H1 (cell line): ENCODE data around the gene TRIM46. TPM values are rescaled to one million over a fixed set of nuclear protein-coding genes. Genes with fewer than 3 reads are reported as not detected.

Experiments
- CTCF ChIA-PET: fragments of 300-600 bp; sonication (Branson Sonifier 250); formaldehyde crosslinking; loops from one replicate; lab custom pipeline; 2021; ENCODE audit not compliant: partially characterized antibody; lab: Charles Lee
- POLR2A ChIA-PET: fragments of 300-600 bp; sonication (Branson Sonifier 250); formaldehyde crosslinking; loops from one replicate; lab custom pipeline; 2021; ENCODE audit warnings: inconsistent platforms; ENCODE audit not compliant: partially characterized antibody; lab: Charles Lee
- DNase-seq, 2 experiments: peaks; one replicate each; pipeline versions ENCODE4 v3.0.0 to v3.0.0-alpha.2; 2010 to 2022; ENCODE audit warnings: low spot score in 2 of 2, low read depth in 1 of 2, mixed read lengths in 1 of 2
- FAIRE-seq: peaks from 2 replicates; lab custom pipeline; 2011; peaks lifted over from hg19 to GRCh38; lab: Jason Lieb, UNC
- H2AFZ ChIP-seq: 2 replicates; pipeline ENCODE4 v1.8.1; 2012; ENCODE audit warnings: low read length, inconsistent platforms
- H2AK5ac ChIP-seq: 2 replicates; pipeline ENCODE4 v1.6.1; 2013; ENCODE audit warnings: low read depth, low read length
- H2BK120ac ChIP-seq: replicated peaks from 2 replicates; pipeline ENCODE3; 2013; ENCODE audit warnings: low read depth, low read length, inconsistent platforms
- H2BK12ac ChIP-seq: 2 replicates; pipeline ENCODE4 v1.6.1; 2013; ENCODE audit warnings: low read depth, low read length
- H2BK15ac ChIP-seq: 2 replicates; pipeline ENCODE4 v1.6.1; 2013; ENCODE audit warnings: low read length
- H2BK20ac ChIP-seq: 2 replicates; pipeline ENCODE4 v1.6.1; 2013; ENCODE audit warnings: low read length
- H2BK5ac ChIP-seq: 2 replicates; pipeline ENCODE4 v1.6.1; 2013; ENCODE audit warnings: low read depth, low read length
- H3K14ac ChIP-seq: 2 replicates; pipeline ENCODE4 v1.6.1; 2013; ENCODE audit warnings: inconsistent platforms; ENCODE audit not compliant: insufficient read length
- H3K18ac ChIP-seq: 2 replicates; pipeline ENCODE4 v1.6.1; 2013; ENCODE audit warnings: low read length; ENCODE audit errors: extremely low read depth
- H3K23ac ChIP-seq: 2 replicates; pipeline ENCODE4 v1.6.1; 2013; ENCODE audit warnings: inconsistent platforms; ENCODE audit not compliant: insufficient read length
- H3K23me2 ChIP-seq: 2 replicates; pipeline ENCODE4 v1.6.1; 2013; ENCODE audit warnings: low read depth, low read length
- H3K27ac ChIP-seq: 2 replicates; pipeline ENCODE4 v1.6.1; 2011; ENCODE audit warnings: low read depth, low read length, inconsistent platforms
- H3K27me3 ChIP-seq, 4 experiments: replicated peaks in 1 of 4; 1 replicate in 1 of 4; 2 replicates in 3 of 4; pipeline versions ENCODE4 v1.6.1 to v1.8.1; 2011 to 2013; ENCODE audit warnings: low read length in 3 of 4, mild to moderate bottlenecking in 3 of 4, inconsistent platforms in 2 of 4, mixed read lengths in 2 of 4, moderate library complexity in 1 of 4; ENCODE audit not compliant: control insufficient read depth in 3 of 4, insufficient read depth in 3 of 4; ENCODE audit errors: extremely low read depth in 1 of 4
- H3K36me3 ChIP-seq, 4 experiments: 2 replicates each; pipeline versions ENCODE4 v1.6.1 to v1.8.1; 2011 to 2013; ENCODE audit warnings: mild to moderate bottlenecking in 4 of 4, low read length in 3 of 4, moderate library complexity in 2 of 4, control low read depth in 1 of 4, inconsistent platforms in 1 of 4; ENCODE audit not compliant: insufficient read depth in 4 of 4, control insufficient read depth in 2 of 4
- H3K4ac ChIP-seq: replicated peaks from 2 replicates; pipeline ENCODE3; 2013; ENCODE audit warnings: low read length, low read depth, mixed read lengths, inconsistent platforms; ENCODE audit not compliant: insufficient read length
- H3K4me1 ChIP-seq, 4 experiments: replicated peaks in 1 of 4; 1 replicate in 1 of 4; 2 replicates in 3 of 4; pipeline versions ENCODE4 v1.6.1 to v1.8.1; 2011 to 2013; ENCODE audit warnings: low read length in 3 of 4, inconsistent platforms in 2 of 4, mixed read lengths in 1 of 4; ENCODE audit not compliant: insufficient read depth in 4 of 4, control insufficient read depth in 3 of 4
- H3K4me2 ChIP-seq, 2 experiments: 2 replicates each; pipeline versions ENCODE4 v1.6.1 to v1.8.1; 2011 to 2013; ENCODE audit warnings: low read depth in 2 of 2, low read length in 2 of 2, control low read depth in 1 of 2, inconsistent platforms in 1 of 2, mild to moderate bottlenecking in 1 of 2; ENCODE audit not compliant: insufficient read depth in 1 of 2
- H3K4me3 ChIP-seq, 4 experiments: fragments of 200-600, 300-600 bp in 1 of 4; sonication (generic), shearing (Covaris generic), sonication (Bioruptor Twin) in 1 of 4; 2 replicates each; pipeline versions ENCODE4 v1.5.1 to v1.8.1; 2011 to 2016; ENCODE audit warnings: low read length in 4 of 4, low read depth in 3 of 4, control low read depth in 2 of 4, inconsistent platforms in 2 of 4, mild to moderate bottlenecking in 2 of 4, mixed read lengths in 1 of 4, moderate library complexity in 1 of 4; ENCODE audit not compliant: insufficient read depth in 2 of 4; ENCODE audit errors: extremely low read depth in 1 of 4
- H3K56ac ChIP-seq: replicated peaks from 2 replicates; pipeline ENCODE3; 2013; ENCODE audit warnings: low read depth, mild to moderate bottlenecking, mixed read lengths, low read length, inconsistent platforms; ENCODE audit not compliant: insufficient read length
- H3K79me1 ChIP-seq: 2 replicates; pipeline ENCODE4 v1.6.1; 2013; ENCODE audit warnings: low read depth, low read length, control low read depth
- H3K79me2 ChIP-seq, 2 experiments: 2 replicates each; pipeline versions ENCODE4 v1.6.1 to v1.8.1; 2012 to 2013; ENCODE audit warnings: low read length in 2 of 2, mild to moderate bottlenecking in 2 of 2, inconsistent platforms in 1 of 2; ENCODE audit not compliant: insufficient read depth in 2 of 2, control insufficient read depth in 1 of 2
- H3K9ac ChIP-seq, 4 experiments: replicated peaks in 1 of 4; 1 replicate in 1 of 4; 2 replicates in 3 of 4; pipeline versions ENCODE4 v1.6.1 to v1.8.1; 2011 to 2013; ENCODE audit warnings: low read depth in 3 of 4, low read length in 3 of 4, control low read depth in 2 of 4, mild to moderate bottlenecking in 2 of 4, moderate library complexity in 2 of 4, inconsistent platforms in 1 of 4; ENCODE audit errors: extremely low read depth in 1 of 4
- H3K9me3 ChIP-seq, 2 experiments: 2 replicates each; pipeline versions ENCODE4 v1.6.1 to v1.8.1; 2012 to 2013; ENCODE audit warnings: mild to moderate bottlenecking in 2 of 2, moderate library complexity in 2 of 2, control low read depth in 1 of 2, inconsistent platforms in 1 of 2, low read depth in 1 of 2, low read length in 1 of 2, mixed read lengths in 1 of 2; ENCODE audit not compliant: insufficient read depth in 2 of 2
- H4K20me1 ChIP-seq, 2 experiments: replicated peaks in 1 of 2; 2 replicates each; pipeline versions ENCODE3 to v1.8.1; 2011 to 2013; ENCODE audit warnings: inconsistent platforms in 2 of 2, low read length in 2 of 2, mild to moderate bottlenecking in 1 of 2; ENCODE audit not compliant: insufficient read depth in 2 of 2, control insufficient read depth in 1 of 2
- H4K5ac ChIP-seq: 2 replicates; pipeline ENCODE4 v1.6.1; 2013; ENCODE audit warnings: low read length, low read depth, mixed read lengths, inconsistent platforms; ENCODE audit not compliant: insufficient read length
- H4K8ac ChIP-seq: 2 replicates; pipeline ENCODE4 v1.8.0; 2013; ENCODE audit warnings: mild to moderate bottlenecking, moderate library complexity, low read length, inconsistent platforms; ENCODE audit not compliant: insufficient read depth; ENCODE audit errors: extremely low read depth
- H4K91ac ChIP-seq: replicated peaks from 2 replicates; pipeline ENCODE3; 2013; ENCODE audit warnings: low read length, mixed read lengths, inconsistent platforms; ENCODE audit not compliant: insufficient read length
- ASH2L ChIP-seq: fragments of 200-600, 300-600 bp; sonication (generic); IDR thresholded peaks from one replicate; pipeline ENCODE4 v1.7.1; 2017; ENCODE audit warnings: low read length
- CTBP2 ChIP-seq: IDR thresholded peaks from 2 replicates; pipeline ENCODE4 v1.7.0; 2011; ENCODE audit warnings: borderline replicate concordance, mild to moderate bottlenecking, moderate library complexity, mixed read lengths, low read length; ENCODE audit not compliant: insufficient read depth, insufficient read length
- POLR2A ChIP-seq, 2 experiments: IDR thresholded peaks; 1 replicate in 1 of 2; 2 replicates in 1 of 2; pipeline ENCODE4 v1.6.1; 2011; ENCODE audit warnings: low read depth in 2 of 2, low read length in 2 of 2, mild to moderate bottlenecking in 2 of 2; ENCODE audit errors: control extremely low read depth in 1 of 2
- WGBS, 2 experiments: shearing (Covaris generic) in 1 of 2; methylation state at CpG; one replicate each; pipeline versions ENCODE4 v1.1.6 to v1.1.7; 2013 to 2015; ENCODE audit warnings: low lambda C conversion rate in 2 of 2, mixed read lengths in 2 of 2, inconsistent platforms in 1 of 2, low coverage in 1 of 2, missing lambda C conversion rate in 1 of 2; ENCODE audit not compliant: insufficient replicate concordance in 2 of 2, insufficient coverage in 1 of 2, insufficient read length in 1 of 2; ENCODE audit errors: extremely low coverage in 1 of 2, missing lambda C conversion rate in 1 of 2; 5-methylcytosine and 5-hydroxymethylcytosine counted together
- polyA plus RNA-seq, 7 experiments: library from polyadenylated mRNA; depleted of rRNA in 3 of 7; stranded (reverse) in 5 of 7; unstranded in 2 of 7; fragments of >200 nt in 5 of 7; fragments of 200-250 nt in 2 of 7; gene quantifications; 1 replicate in 5 of 7; 2 replicates in 1 of 7; 4 replicates in 1 of 7; pipeline versions ENCODE4 v1.2.1 to v1.2.3, GENCODE V29; 2011 to 2013; ENCODE audit warnings: missing spikeins in 2 of 7, mixed read lengths in 2 of 7
- total RNA-seq: library from RNA; stranded (reverse); fragmentation: NEBNext Ultra II Directional; extraction: Animal tissue kit (Norgen Biotek cat#: 25700); gene quantifications from 2 replicates; pipeline ENCODE4 v1.2.1, GENCODE V29; 2021

TRIM46 gene
- total and polyA plus RNA-seq, 2 of the 8 experiments (the other 6 are each of a cell fraction or from before 2014, with no cell fraction given), result 15.5 to 21.6 TPM

DNA sequence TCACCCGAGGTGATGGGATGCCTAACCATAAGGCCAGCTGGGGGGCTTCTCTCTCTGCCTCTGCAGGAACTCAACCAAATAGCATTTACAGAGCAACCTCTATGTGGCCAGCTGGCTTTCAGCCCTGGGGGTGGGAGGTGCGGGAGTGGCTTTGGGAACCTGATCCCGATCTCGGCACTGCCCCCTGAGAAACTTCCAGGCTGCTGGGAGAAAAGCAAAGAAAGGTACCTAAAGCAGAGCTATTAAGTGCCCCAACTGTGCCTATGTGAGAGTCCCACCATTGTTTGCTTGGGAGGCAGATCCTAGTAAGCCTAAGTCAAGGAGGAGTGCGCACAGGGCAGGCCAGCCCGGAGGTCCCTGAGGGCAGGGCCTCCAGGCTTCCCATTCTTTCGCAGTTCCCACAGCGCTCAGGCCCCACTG lies 7.6 kb upstream of the TRIM46 start:
- Histone ChIP-seq H3K23me2 (peaks cover 11% of the 10 kb centered on the region), H3K4me2 (peak overlapping the region; percentile 63 to 100), H3K9me3 (no peaks in the 10 kb centered on the region), H4K91ac (peak overlapping the region; percentile 4), H2AFZ (peak overlapping the region; percentile 37; the same call in 1 of the 2 replicates), H3K4me3 (peak overlapping the region; percentile 28 to 71 (median 32); a peak in 6 of 8 replicates), H3K36me3 (peaks cover 0 to 10% (median 7%) of the 10 kb centered on the region in 4 experiments; a peak in 4 of 8 replicates), H2BK120ac (no peak overlapping the region), H3K4me1 (peaks cover 2 to 17% (median 13%) of the 10 kb centered on the region in 4 experiments), H2AK5ac (no peak overlapping the region), H4K20me1 (no peaks in the 10 kb centered on the region), H3K18ac (peak overlapping the region; percentile 73), H3K27me3 (no peaks in the 10 kb centered on the region), H3K79me2 (no peaks in the 10 kb centered on the region), H3K23ac (no peak overlapping the region), H3K27ac (no peak overlapping the region), H3K56ac (no peak overlapping the region), H3K79me1 (no peaks in the 10 kb centered on the region), H2BK12ac (no peak overlapping the region), H3K9ac (peak overlapping the region in 1 of 4 experiments; percentile 8; a peak in 1 of 7 replicates), H3K14ac (no peak overlapping the region), H3K4ac (no peak overlapping the region), H4K5ac (peak overlapping the region; percentile 46), H2BK15ac (no peak overlapping the region), H4K8ac (peak overlapping the region; percentile 42; the same call in 1 of the 2 replicates), H2BK20ac (0 out of 2 replicates have a peak overlapping the region, but pooled peaks have one; percentile 2), H2BK5ac (0 out of 2 replicates have a peak overlapping the region, but pooled peaks have one; percentile 60)
- DNase-seq (peak in 1 of 2 experiments; percentile 68), FAIRE-seq (no peak)
- ChIA-PET POLR2A (interaction anchor here (0.6 to 3.0 kb wide), 11 partner anchors 9 to 195 kb away, joined by 3 to 24 read pairs (median 4); partner anchors contain the start of gene SLC50A1), CTCF (interaction anchor here (0.6 to 12.4 kb wide), 22 partner anchors 9 to 559 kb away, joined by 3 to 215 read pairs (median 13); partner anchors contain the start of genes DPM3, EFNA1, EFNA4 and SLC50A1)
- TF ChIP-seq CTBP2, result no peak
- peak; percentile 30 for TF ChIP-seq ASH2L
- TF ChIP-seq POLR2A (IDR thresholded peaks at IDR 0.05; ENCODE audit: control extremely low read depth in 1 of 2, low read depth in 2 of 2, low read length in 2 of 2), result 0 out of 3 replicates have a peak, but pooled peaks of 1 of the 2 experiments have one; percentile 29
- WGBS, 2 experiments, result 29% methylated on average over 8 of the region's 8 CpGs; no CpG with 5 or more reads in 1 of the 2 experiments
